ENCODE data around the gene TTLL12. TPM values are rescaled to one million over a fixed set of nuclear protein-coding genes. Genes with fewer than 3 reads are reported as not detected.
"Not testable (repeated sequence)": the region's sequence is repeated elsewhere in the genome, so short reads cannot be mapped to it uniquely, and the experiment has no call there.

TTLL12 gene
- total RNA-seq, 1 donor from 2014 or later, result 31.4 TPM

DNA sequence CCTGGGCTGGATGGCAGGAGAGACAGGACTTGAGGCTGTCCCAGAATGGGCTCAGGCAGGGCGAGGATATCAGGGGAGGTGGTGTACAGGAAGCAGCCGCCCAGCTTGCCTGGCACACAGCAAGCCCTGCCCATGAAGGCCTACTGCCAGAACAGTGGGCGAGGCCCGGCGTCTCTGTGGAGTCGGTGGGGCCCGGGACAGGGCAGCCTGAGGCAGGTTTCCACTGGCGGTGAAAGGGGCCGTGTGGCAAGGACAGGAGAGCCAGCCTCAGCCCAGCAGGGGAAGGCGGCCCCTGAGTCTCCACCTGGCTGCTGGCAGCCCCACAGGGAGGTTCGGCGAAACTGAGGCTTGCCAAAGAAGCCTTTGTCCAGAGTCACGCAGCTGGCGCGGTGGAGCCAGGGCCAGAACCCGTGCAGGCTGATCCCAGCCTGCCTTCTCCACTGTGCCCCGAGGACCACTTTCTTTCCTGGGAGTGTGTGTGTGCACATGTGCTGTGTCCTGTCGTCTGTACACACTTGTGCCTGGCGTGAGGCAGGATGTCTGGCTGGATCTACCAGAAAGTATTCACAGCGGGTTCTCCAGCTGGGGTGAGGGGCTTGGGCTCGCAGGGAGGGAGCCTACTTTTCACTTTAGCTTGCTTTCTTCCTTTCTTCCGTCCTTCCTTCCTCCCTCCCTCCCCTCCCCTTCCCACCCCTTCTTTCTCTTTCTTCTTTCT, 34.4 kb downstream of the TTLL12 start:
- peak; percentile 14 for DNase-seq

GRCh38 chr22:43152003-43152356, 35.0 kb downstream of the TTLL12 start:
- no peak for DNase-seq

- peak; percentile 61 for DNase-seq
Measured at GRCh38 chr22:43151251-43152002, 35.5 kb downstream of the TTLL12 start, which contains the start of gene TSPO. TSS of gene TSPO (plus strand) at chr22:43151559. CDS start at chr22:43159239, 7,680 bp downstream.

GRCh38 chr22:43150731-43151206, 36.2 kb downstream of the TTLL12 start:
- no peak for DNase-seq

DNA sequence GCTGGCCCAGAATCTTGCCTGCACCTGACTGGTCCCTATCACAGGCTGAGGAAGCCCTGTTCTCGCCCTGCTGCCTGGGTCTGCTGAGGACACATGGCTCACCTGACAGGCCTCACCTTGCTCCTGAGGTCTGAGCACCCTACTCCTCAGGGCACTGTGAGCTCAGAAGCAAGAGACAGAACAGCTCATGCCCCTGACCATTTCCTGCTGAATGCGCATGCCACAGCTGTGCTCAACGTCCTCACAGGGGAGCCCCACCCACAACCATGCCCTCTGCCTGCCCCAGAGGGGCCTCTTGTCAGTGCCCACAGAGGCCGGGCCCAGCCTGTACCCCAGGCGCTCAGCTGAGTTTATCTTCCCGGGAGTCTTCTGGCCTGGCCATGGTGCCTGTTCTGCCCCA, 38.4 kb downstream of the TTLL12 start:
- no peak for DNase-seq

GRCh38 chr22:43147821-43148220, 39.1 kb downstream of the TTLL12 start:
- no peak for DNase-seq

GRCh38 chr22:43146332-43146731, 40.6 kb downstream of the TTLL12 start:
- not testable (repeated sequence) for DNase-seq

DNA sequence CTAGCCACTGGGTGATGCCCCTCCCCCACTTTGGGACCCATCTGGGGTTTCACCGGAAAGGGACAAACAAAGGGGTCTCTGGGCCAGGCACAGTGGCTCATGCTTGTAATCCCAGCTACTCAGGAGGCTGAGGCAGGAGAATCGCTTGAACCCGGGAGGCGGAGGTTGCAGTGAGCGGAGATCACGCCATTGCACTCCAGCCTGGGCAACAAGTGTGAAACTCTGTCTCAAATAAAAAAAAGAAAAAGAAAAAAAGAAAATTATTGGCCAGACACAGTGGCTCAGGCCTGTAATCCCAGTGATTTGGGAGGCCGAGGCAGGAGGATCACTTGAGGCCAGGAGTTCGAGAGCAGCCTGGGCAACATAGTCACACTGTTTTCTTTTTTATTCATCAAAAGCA, 41.6 kb downstream of the TTLL12 start:
- DNase-seq, result not testable (repeated sequence)

- no peak for DNase-seq
Measured at GRCh38 chr22:43144949-43145348, 42.0 kb downstream of the TTLL12 start.

- DNase-seq, result peak; percentile 73
Measured at GRCh38 chr22:43142880-43143562, 43.9 kb downstream of the TTLL12 start, which contains the start of gene MCAT. TSS of gene MCAT (minus strand) at chr22:43143398. CDS start at chr22:43143348, 50 bp downstream.

- DNase-seq, result no peak
Measured at GRCh38 chr22:43136801-43137200, 50.1 kb downstream of the TTLL12 start.

DNA sequence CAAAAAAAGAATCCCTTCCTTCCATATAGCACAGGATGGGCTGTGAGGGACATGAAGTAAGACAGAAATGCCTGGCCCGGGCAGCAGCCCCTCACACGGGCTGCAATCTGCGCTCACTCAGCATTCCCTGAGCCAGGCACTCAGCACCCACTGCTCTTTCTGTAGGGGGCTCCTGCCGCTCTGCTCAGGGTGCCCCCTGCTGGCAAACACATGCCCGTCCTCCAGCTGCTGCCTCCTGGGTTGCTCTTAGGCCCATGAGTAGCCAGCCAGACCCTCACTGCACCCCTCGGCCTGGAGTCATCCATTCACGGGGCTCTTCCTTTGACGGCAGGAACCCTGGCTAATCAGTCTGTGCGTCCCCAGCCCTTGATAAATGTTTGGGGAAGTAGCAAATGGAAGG, 50.7 kb downstream of the TTLL12 start:
- no peak for DNase-seq

GRCh38 chr22:43135565-43135964, 51.4 kb downstream of the TTLL12 start:
- DNase-seq, result no peak

GRCh38 chr22:43134553-43134952, 52.4 kb downstream of the TTLL12 start:
- no peak for DNase-seq

- DNase-seq, result no peak
Measured at GRCh38 chr22:43133401-43133800, 53.5 kb downstream of the TTLL12 start.

DNA sequence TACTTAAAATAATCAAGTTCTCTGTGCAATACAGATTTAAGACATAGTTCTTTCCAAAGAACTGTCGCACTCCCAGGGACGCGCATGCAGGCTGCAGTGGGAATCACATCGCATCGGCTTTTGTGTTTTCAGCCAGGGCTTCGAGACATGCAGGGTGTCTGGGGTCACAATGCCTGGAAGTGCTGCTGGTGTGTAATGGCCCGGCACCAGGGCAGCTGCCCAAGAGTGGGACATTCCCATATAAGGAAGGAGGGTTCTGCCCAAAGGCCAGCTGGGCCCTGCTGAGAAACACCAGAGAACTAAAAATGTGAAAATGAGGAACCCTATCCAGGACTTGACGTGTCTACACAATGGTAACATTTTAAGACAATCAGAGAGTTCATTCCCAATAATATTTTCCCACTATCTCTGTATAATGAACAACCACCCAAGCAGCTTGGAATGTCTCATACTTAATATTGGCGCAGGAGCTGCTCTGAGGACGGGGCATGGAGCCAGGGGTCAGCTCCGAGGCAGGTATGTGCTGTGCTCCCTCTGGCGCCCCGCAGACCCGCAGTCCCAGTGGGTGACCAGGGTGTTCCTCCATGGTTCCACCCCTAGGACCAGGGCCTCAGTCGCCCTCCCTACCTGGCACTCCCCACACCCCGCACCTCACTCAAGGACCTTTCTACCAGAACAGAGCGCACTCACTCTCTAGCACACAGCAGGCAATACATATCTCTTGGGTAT, 55.0 kb downstream of the TTLL12 start:
- DNase-seq, result no peak

DNA sequence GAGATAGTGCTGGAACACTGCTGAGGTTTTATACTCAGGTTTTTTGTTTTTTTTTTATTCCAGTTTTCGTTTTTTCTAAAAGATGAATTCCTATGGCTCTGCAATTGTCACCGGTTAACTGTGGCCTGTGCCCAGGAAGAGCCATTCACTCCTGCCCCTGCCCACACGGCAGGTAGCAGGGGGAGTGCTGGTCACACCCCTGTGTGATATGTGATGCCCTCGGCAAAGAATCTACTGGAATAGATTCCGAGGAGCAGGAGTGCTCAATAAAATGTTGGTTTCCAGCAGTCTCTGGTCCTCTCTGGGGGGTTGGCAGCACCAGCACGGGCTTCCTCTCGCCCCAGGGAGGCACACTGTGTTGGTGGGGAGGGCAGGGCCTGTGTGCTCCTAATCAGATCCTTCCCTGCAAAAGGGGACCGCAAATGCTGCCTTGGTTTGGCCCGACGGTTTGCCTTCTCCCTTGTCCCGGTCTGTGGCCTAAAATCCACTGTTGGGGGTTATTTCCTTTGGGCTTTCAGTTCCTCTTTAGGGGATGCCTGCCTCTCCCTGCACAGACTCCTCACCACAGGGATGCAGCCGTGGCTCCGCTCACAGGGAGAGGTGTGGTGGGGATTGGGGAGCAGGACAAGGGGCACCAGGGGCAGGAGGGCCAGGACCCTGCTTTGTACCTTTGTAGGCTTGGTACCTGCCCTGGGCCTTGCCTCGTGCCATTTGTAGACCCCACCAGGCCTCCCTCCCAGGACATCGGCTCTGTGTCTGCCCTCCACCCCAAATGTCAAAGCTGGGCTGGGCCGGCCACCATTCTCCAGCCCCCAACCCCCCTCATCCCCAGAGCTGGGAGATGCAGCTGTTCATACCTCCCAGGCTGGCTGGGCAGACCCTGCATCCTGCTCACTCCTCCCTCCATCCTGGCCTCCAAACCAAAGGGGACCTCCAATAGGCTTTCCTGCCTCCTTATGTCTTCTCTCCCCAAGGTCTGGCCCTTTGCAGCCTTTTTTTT, 57.2 kb downstream of the TTLL12 start:
- no peak for DNase-seq

DNA sequence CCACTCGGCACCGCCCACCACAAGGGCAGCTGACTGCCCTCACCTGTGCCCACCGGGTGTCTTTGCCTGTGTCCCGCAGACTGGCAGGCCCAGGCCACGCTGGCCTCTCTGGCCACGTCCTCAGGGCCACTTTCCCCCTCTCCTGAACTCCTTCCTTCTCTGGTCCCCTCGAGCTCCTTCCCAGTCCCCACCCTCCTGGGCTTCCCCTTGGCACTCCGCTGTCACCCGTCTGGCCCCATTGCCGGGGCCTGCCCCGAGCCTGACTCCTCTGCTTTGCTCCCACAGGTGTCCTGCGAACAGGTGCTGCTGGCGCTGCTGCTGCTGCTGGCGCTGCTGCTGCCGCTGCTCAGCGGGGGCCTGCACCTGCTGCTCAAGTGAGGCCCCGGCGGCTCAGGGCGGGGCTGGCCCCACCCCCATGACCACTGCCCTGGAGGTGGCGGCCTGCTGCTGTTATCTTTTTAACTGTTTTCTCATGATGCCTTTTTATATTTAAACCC, 58.0 kb downstream of the TTLL12 start:
- DNase-seq, result no peak

GRCh38 chr22:43128116-43128515, 58.8 kb downstream of the TTLL12 start:
- no peak for DNase-seq

DNA sequence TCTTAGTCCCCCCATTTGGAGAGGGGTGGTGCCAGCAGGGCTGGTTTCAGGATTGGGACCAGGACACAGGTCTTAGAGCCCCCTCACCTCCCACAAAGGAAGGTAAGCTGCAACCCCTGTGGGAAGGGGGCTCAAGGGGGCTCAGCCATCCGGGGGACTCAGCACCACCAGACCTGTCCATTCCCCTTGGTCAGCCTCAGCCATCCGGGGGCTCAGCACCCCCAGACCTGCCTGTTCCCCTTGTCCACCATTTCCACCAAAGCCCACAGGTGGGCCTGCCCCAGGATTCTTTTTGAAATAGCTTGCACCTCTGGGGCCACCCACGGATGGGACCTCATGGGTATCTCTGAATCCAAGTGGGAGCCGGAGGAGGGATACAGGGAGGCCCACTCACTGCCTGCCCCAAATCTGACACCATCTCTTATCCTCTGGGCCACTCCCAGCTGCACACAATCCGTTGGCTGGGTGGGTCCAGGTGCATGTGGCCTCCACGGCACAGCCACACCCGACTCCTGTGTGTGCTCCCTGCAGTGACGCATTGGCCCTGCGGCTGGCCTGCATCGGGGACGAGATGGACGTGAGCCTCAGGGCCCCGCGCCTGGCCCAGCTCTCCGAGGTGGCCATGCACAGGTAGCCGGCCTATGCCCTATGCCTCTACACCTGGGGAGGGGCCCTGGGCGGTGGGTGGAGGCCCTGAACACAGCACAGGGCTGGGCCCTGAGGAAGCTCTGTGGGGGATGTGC, 59.6 kb downstream of the TTLL12 start:
- no peak for DNase-seq

All from occipital lobe (tissue), 2 donors.